MM.1S (cell line): ENCODE results near the gene S1PR5.

Experiments
- DNase-seq: peaks from one replicate; pipeline ENCODE4 v3.0.0-alpha.2; 2015
- H2AFZ ChIP-seq: fragments of 300-600 bp; sonication (generic); 2 replicates; pipeline ENCODE4 v1.6.0; 2016; ENCODE audit warnings: antibody characterized with exemption, low read length
- H3F3A ChIP-seq: fragments of 300-600 bp; sonication (generic); 2 replicates; pipeline ENCODE4 v1.6.1; 2016; ENCODE audit warnings: mild to moderate bottlenecking, antibody characterized with exemption, low read length, moderate library complexity, mixed read lengths; ENCODE audit not compliant: insufficient read depth
- H3K27ac ChIP-seq: fragments of 300-600 bp; sonication (generic); 2 replicates; pipeline ENCODE4 v1.5.1; 2016; ENCODE audit warnings: mild to moderate bottlenecking, low read length
- H3K27me3 ChIP-seq: fragments of 300-600 bp; sonication (generic); replicated peaks from 2 replicates; pipeline ENCODE4 v1.6.0; 2016; ENCODE audit warnings: low read length; ENCODE audit not compliant: insufficient read depth
- H3K36me3 ChIP-seq: fragments of 300-600 bp; sonication (generic); replicated peaks from 2 replicates; pipeline ENCODE4 v1.6.1; 2016; ENCODE audit warnings: mild to moderate bottlenecking, low read length, mixed read lengths; ENCODE audit not compliant: insufficient read depth
- H3K4me1 ChIP-seq: fragments of 300-600 bp; sonication (generic); 2 replicates; pipeline ENCODE4 v1.6.1; 2016; ENCODE audit warnings: low read length, mixed read lengths
- H3K4me2 ChIP-seq: fragments of 300-600 bp; sonication (generic); 2 replicates; pipeline ENCODE4 v1.6.0; 2016; ENCODE audit warnings: low read depth, low read length
- H3K4me3 ChIP-seq: fragments of 300-600 bp; sonication (generic); 2 replicates; pipeline ENCODE4 v1.5.1; 2016; ENCODE audit warnings: low read length, mixed read lengths
- H3K79me2 ChIP-seq: fragments of 300-600 bp; sonication (generic); 2 replicates; pipeline ENCODE4 v1.6.1; 2016; ENCODE audit warnings: mixed run types, low read length, mixed read lengths
- H3K9ac ChIP-seq: fragments of 300-600 bp; sonication (generic); 2 replicates; pipeline ENCODE4 v1.6.1; 2016; ENCODE audit warnings: low read length, mixed read lengths
- H3K9me2 ChIP-seq: fragments of 300-600 bp; sonication (generic); replicated peaks from 2 replicates; pipeline ENCODE4 v1.6.1; 2016; ENCODE audit warnings: mild to moderate bottlenecking, low read length, mixed read lengths; ENCODE audit not compliant: insufficient read depth
- H3K9me3 ChIP-seq: fragments of 300-600 bp; sonication (generic); replicated peaks from 2 replicates; pipeline ENCODE4 v1.6.1; 2016; ENCODE audit warnings: mild to moderate bottlenecking, low read length, mixed read lengths; ENCODE audit not compliant: insufficient read depth
- H4K20me1 ChIP-seq: fragments of 300-600 bp; sonication (generic); 2 replicates; pipeline ENCODE4 v1.6.1; 2016; ENCODE audit warnings: mild to moderate bottlenecking, low read length, moderate library complexity, mixed read lengths; ENCODE audit not compliant: insufficient read depth
- CTCF ChIP-seq: fragments of 300-600 bp; sonication (generic); IDR thresholded peaks from 2 replicates; pipeline ENCODE4 v1.5.1; 2016; ENCODE audit warnings: antibody characterized with exemption, low read length, mixed read lengths
- EZH2 ChIP-seq: fragments of 300-600 bp; sonication (generic); optimal IDR thresholded peaks from 2 replicates; pipeline ENCODE3; 2017; ENCODE audit warnings: low read depth, mild to moderate bottlenecking, antibody characterized with exemption, low read length, mixed read lengths
- EZH2phosphoT487 ChIP-seq: fragments of 300-600 bp; sonication (generic); IDR thresholded peaks from 2 replicates; pipeline ENCODE4 v1.6.1; 2018; ENCODE audit warnings: antibody characterized with exemption, low read length

Gene S1PR5

GRCh38 chr19:10525636-10526035, 8.4 kb upstream of the S1PR5 start:
- Histone ChIP-seq H2AFZ (no peak overlapping the region), H3K27ac (no peak overlapping the region), H3K27me3 (no peaks in the 10 kb centered on the region), H3K9me3 (no peaks in the 10 kb centered on the region), H3F3A (no peaks in the 10 kb centered on the region), H3K36me3 (no peaks in the 10 kb centered on the region), H3K4me2 (no peak overlapping the region), H4K20me1 (no peaks in the 10 kb centered on the region), H3K9ac (no peak overlapping the region), H3K4me1 (no peaks in the 10 kb centered on the region), H3K9me2 (no peaks in the 10 kb centered on the region), H3K79me2 (no peaks in the 10 kb centered on the region), H3K4me3 (no peak overlapping the region)
- no peak for DNase-seq
- no peak for TF ChIP-seq EZH2
- TF ChIP-seq EZH2phosphoT487: no peak

- Histone ChIP-seq H3K4me1 (no peaks in the 10 kb centered on the region), H3K79me2 (no peaks in the 10 kb centered on the region), H3K36me3 (no peaks in the 10 kb centered on the region), H3K4me2 (no peak overlapping the region), H3K27ac (no peak overlapping the region), H2AFZ (no peak overlapping the region), H4K20me1 (no peaks in the 10 kb centered on the region), H3K9ac (no peak overlapping the region), H3F3A (no peaks in the 10 kb centered on the region), H3K27me3 (peaks cover 19% of the 10 kb centered on the region), H3K9me2 (no peaks in the 10 kb centered on the region), H3K9me3 (no peaks in the 10 kb centered on the region), H3K4me3 (no peak overlapping the region)
- no peak for TF ChIP-seq CTCF
- TF ChIP-seq EZH2: no peak
- no peak for TF ChIP-seq EZH2phosphoT487
- no peak for DNase-seq
These were observed 5.9 kb upstream of the S1PR5 start for GRCh38 chr19:10523135-10523636.

- Histone ChIP-seq H3K9me3 (no peaks in the 10 kb centered on the region), H3K9me2 (no peaks in the 10 kb centered on the region), H3F3A (no peaks in the 10 kb centered on the region), H3K9ac (no peak overlapping the region), H2AFZ (no peak overlapping the region), H3K27me3 (peaks cover 35% of the 10 kb centered on the region), H3K4me3 (no peak overlapping the region), H4K20me1 (no peaks in the 10 kb centered on the region), H3K27ac (no peak overlapping the region), H3K4me2 (no peak overlapping the region), H3K79me2 (no peaks in the 10 kb centered on the region), H3K4me1 (no peaks in the 10 kb centered on the region), H3K36me3 (no peaks in the 10 kb centered on the region)
- no peak for TF ChIP-seq EZH2phosphoT487
- no peak for TF ChIP-seq EZH2
- no peak for TF ChIP-seq CTCF
- DNase-seq: no peak
These were observed 4.4 kb upstream of the S1PR5 start for GRCh38 chr19:10521461-10522171.

- Histone ChIP-seq H3K9me2 (no peaks in the 10 kb centered on the region), H3K27ac (no peak overlapping the region), H3K9ac (no peak overlapping the region), H3K36me3 (no peaks in the 10 kb centered on the region), H4K20me1 (no peaks in the 10 kb centered on the region), H3K4me3 (no peak overlapping the region), H3K27me3 (peaks cover 43% of the 10 kb centered on the region), H3F3A (no peaks in the 10 kb centered on the region), H2AFZ (no peak overlapping the region), H3K4me1 (no peaks in the 10 kb centered on the region), H3K4me2 (no peak overlapping the region), H3K79me2 (no peaks in the 10 kb centered on the region), H3K9me3 (no peaks in the 10 kb centered on the region)
- no peak for DNase-seq
- TF ChIP-seq EZH2 (no peak), EZH2phosphoT487 (no peak), CTCF (no peak)
These were observed 3.5 kb upstream of the S1PR5 start for GRCh38 chr19:10520652-10521318.
